Endometrium (tissue), 2 donors: ENCODE data around the gene GPRC5D.

Experiments used
- FAIRE-seq: peaks from 2 replicates; lab custom pipeline; 2012; peaks lifted over from hg19 to GRCh38; lab: Jason Lieb, UNC
- donor health status: control.
- donor health status: control.

Gene GPRC5D

GRCh38 chr12:12908252-12908651, 43.7 kb downstream of the GPRC5D start:
- FAIRE-seq = no peak

- no peak for FAIRE-seq
Observed at GRCh38 chr12:12907552-12907951, 44.4 kb downstream of the GPRC5D start.

GRCh38 chr12:12903642-12904609, 48.0 kb downstream of the GPRC5D start:
- no peak for FAIRE-seq

GRCh38 chr12:12902036-12902435, 49.9 kb downstream of the GPRC5D start:
- no peak for FAIRE-seq

- FAIRE-seq = no peak
Observed at GRCh38 chr12:12901158-12901791, 50.7 kb downstream of the GPRC5D start.

GRCh38 chr12:12900786-12901157, 51.2 kb downstream of the GPRC5D start:
- no peak for FAIRE-seq

- FAIRE-seq = no peak
Observed at GRCh38 chr12:12899530-12900380, 52.2 kb downstream of the GPRC5D start.

GRCh38 chr12:12898911-12899511, 53.0 kb downstream of the GPRC5D start:
- no peak for FAIRE-seq

GRCh38 chr12:12898136-12898717, 53.7 kb downstream of the GPRC5D start:
- FAIRE-seq = no peak

GRCh38 chr12:12897302-12897701, 54.7 kb downstream of the GPRC5D start:
- FAIRE-seq = no peak

GRCh38 chr12:12896260-12896659, 55.7 kb downstream of the GPRC5D start:
- FAIRE-seq = no peak

- FAIRE-seq = no peak
Observed at GRCh38 chr12:12893438-12893837, 58.5 kb downstream of the GPRC5D start.

GRCh38 chr12:12892681-12893141, 59.3 kb downstream of the GPRC5D start:
- no peak for FAIRE-seq

- FAIRE-seq = no peak
Observed at GRCh38 chr12:12891881-12892355, 60.1 kb downstream of the GPRC5D start.

GRCh38 chr12:12891080-12891880, 60.7 kb downstream of the GPRC5D start, which contains the start of gene GPRC5A:
Gene GPRC5A, plus strand, starts transcription at chr12:12891562. Its CDS starts 16,688 bp downstream, at chr12:12908250.
- FAIRE-seq = no peak
